Spinal cord (tissue), 10 donors: ENCODE measurements around the gene REEP1. TPM values are rescaled to one million over a fixed set of nuclear protein-coding genes. Genes with fewer than 3 reads are reported as not detected.

Source experiments
- DNase-seq, 6 donors: peaks; one replicate each; pipeline versions ENCODE4 v3.0.0 to v3.0.0-alpha.2; 2013 to 2015; ENCODE audit warnings: low spot score in 6 of 6, low read depth in 4 of 6
- H3K27ac ChIP-seq: one replicate; pipeline ENCODE4 v1.5.1; 2013; ENCODE audit warnings: low read depth, low read length, control low read depth
- H3K27me3 ChIP-seq: one replicate; pipeline ENCODE4 v1.6.1; 2013; ENCODE audit warnings: low read length; ENCODE audit not compliant: control insufficient read depth, insufficient read depth
- H3K36me3 ChIP-seq: one replicate; pipeline ENCODE4 v1.6.1; 2013; ENCODE audit warnings: low read length; ENCODE audit not compliant: control insufficient read depth, insufficient read depth
- H3K4me1 ChIP-seq: one replicate; pipeline ENCODE4 v1.6.1; 2013; ENCODE audit warnings: low read length; ENCODE audit not compliant: control insufficient read depth, insufficient read depth
- H3K4me3 ChIP-seq: one replicate; pipeline ENCODE4 v1.5.1; 2013; ENCODE audit warnings: low read depth, low read length, control low read depth
- H3K9me3 ChIP-seq: one replicate; pipeline ENCODE4 v1.6.1; 2013; ENCODE audit warnings: low read length; ENCODE audit not compliant: control insufficient read depth, insufficient read depth
- WGBS: methylation state at CpG from one replicate; pipeline ENCODE4 v1.1.5; 2013; ENCODE audit warnings: missing lambda C conversion rate; ENCODE audit not compliant: insufficient coverage; 5-methylcytosine and 5-hydroxymethylcytosine counted together
- polyA plus RNA-seq, 2 donors: library from polyadenylated mRNA; unstranded; fragments of 120-200 nt; gene quantifications; one replicate each; pipeline ENCODE4 v1.2.1, GENCODE V29; 2013; ENCODE audit not compliant: insufficient read length in 2 of 2
- total RNA-seq, 2 donors: library from RNA; depleted of rRNA in 1 of 2; stranded (reverse); fragments of 120-200 nt in 1 of 2; fragments of >200 nt in 1 of 2; gene quantifications; one replicate each; pipeline versions ENCODE4 v1.2.3 to v1.2.4, GENCODE V29; 2013 to 2014
- donor health status: healthy.

Gene REEP1
- total and polyA plus RNA-seq, 4 donors, result 61.9 to 123 (median 114) TPM

DNA sequence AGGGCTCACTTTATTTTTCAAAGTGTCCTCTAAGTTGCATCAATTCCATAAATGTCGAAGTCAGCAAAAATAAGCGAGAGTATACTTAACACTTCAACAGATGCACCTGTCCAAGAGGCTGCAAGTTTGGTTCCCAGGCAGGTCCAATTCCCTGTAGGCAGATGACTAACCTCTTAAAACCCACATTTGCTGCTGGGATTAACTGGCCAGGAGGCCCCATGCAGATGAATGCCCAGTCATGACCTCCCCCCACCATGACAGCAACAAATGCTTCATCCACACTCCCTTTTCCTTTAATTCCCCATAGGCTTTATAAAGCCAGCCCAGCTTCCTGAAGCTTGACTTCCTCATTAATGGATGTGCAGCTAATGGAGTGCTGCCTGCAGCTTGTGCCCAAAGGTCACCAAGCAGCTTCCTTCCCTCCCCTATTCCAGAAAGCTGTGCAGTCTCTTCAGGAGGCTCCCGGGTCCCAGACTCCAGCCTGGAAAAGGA, 35.7 kb downstream of the REEP1 start:
- H3K27me3 ChIP-seq, result no peaks in the 10 kb centered on the region
- no peak overlapping the region for H3K27ac ChIP-seq
- peaks cover 3% of the 10 kb centered on the region for H3K36me3 ChIP-seq
- no peak overlapping the region for H3K4me3 ChIP-seq
- H3K4me1 ChIP-seq, result peaks cover 33% of the 10 kb centered on the region
- 75% methylated on average over 3 of the region's 3 CpGs for WGBS
- peak in 1 of 6 donors; percentile 24 for DNase-seq
- H3K9me3 ChIP-seq, result no peaks in the 10 kb centered on the region

GRCh38 chr2:86301009-86301408, 36.4 kb downstream of the REEP1 start:
- H3K27me3 ChIP-seq, result no peaks in the 10 kb centered on the region
- WGBS, result 36% methylated on average over 2 of the region's 6 CpGs
- H3K9me3 ChIP-seq, result no peaks in the 10 kb centered on the region
- H3K4me1 ChIP-seq, result peaks cover 33% of the 10 kb centered on the region
- H3K36me3 ChIP-seq, result peaks cover 3% of the 10 kb centered on the region
- no peak overlapping the region for H3K27ac ChIP-seq
- DNase-seq, result peak in 1 of 6 donors; percentile 69
- H3K4me3 ChIP-seq, result no peak overlapping the region

DNA sequence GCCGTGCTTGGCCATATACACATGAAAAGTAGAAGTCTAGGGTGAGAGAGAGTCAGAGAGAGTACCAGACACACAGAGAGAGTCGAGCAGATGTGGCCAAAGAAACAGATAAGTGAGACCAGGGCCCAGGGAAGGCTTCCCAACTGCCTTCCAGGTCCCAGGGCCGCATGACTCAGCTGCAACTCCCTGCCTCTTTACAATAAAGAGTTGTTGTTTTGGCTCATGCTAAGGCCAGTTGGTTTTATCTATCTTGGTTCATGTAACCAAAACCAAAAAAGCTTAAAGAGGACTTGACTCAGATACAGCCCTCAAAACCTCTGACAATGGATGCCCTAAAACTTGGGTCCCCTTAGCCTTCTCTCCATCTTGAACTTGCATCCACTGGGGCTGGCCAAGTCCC, 36.9 kb downstream of the REEP1 start:
- Histone ChIP-seq H3K27me3 (no peaks in the 10 kb centered on the region), H3K27ac (no peak overlapping the region), H3K9me3 (no peaks in the 10 kb centered on the region), H3K4me3 (no peak overlapping the region), H3K4me1 (peaks cover 32% of the 10 kb centered on the region), H3K36me3 (peaks cover 3% of the 10 kb centered on the region)
- WGBS, result 88% methylated on average over 2 of the region's 3 CpGs
- DNase-seq, result no peak

- H3K4me1 ChIP-seq, result peaks cover 30% of the 10 kb centered on the region
- DNase-seq, result peak in 2 of 6 donors; percentile 60 to 61
- no peak overlapping the region for H3K27ac ChIP-seq
- no peaks in the 10 kb centered on the region for H3K9me3 ChIP-seq
- 59% methylated on average over 11 of the region's 11 CpGs for WGBS
- H3K36me3 ChIP-seq, result peaks cover 3% of the 10 kb centered on the region
- H3K27me3 ChIP-seq, result no peaks in the 10 kb centered on the region
- no peak overlapping the region for H3K4me3 ChIP-seq
Measured at GRCh38 chr2:86298411-86299390, 38.7 kb downstream of the REEP1 start.

DNA sequence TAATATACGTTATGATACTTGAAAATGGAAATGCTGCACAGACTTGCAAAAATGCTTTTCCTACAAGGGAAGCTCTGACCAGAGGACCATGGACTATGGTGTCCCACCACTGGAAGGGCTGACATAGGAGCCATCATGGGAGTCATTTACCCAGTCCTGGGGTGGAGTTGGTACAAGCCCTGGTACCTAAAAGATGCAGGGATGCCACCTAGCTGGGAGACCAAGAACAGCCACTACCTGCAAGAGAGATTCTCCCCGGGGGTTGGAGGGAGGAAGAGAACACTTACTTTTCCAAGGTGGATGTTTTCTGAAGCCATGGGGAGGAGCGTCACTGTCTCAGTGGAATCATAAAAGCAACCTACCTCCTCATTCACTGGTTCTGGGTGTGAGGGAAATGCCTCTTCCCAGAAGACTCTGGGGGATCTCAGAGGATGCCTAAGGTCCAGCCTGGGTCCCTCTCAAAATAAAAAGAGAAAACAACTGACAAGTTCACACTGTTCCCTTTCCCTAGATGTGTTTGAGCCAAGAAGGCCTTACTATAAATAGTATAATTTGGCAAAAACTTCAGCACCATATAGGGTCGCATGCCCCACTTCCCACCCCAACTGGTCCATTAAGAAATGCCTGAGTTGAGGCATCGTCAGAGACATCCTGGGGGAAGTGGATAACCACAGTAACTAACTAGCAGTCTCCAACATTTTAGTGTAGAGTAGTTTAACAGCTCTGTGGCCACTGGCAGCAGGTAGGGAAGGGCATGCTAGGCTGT, 39.9 kb downstream of the REEP1 start:
- H3K27me3 ChIP-seq, result no peaks in the 10 kb centered on the region
- H3K4me3 ChIP-seq, result no peak overlapping the region
- DNase-seq, result no peak
- H3K27ac ChIP-seq, result no peak overlapping the region
- H3K36me3 ChIP-seq, result peaks cover 3% of the 10 kb centered on the region
- no peaks in the 10 kb centered on the region for H3K9me3 ChIP-seq
- peaks cover 30% of the 10 kb centered on the region for H3K4me1 ChIP-seq
- WGBS, result 100% methylated on average over 1 of the region's 5 CpGs

- H3K27ac ChIP-seq, result no peak overlapping the region
Measured at GRCh38 chr2:86296947-86297346, 40.5 kb downstream of the REEP1 start.

DNA sequence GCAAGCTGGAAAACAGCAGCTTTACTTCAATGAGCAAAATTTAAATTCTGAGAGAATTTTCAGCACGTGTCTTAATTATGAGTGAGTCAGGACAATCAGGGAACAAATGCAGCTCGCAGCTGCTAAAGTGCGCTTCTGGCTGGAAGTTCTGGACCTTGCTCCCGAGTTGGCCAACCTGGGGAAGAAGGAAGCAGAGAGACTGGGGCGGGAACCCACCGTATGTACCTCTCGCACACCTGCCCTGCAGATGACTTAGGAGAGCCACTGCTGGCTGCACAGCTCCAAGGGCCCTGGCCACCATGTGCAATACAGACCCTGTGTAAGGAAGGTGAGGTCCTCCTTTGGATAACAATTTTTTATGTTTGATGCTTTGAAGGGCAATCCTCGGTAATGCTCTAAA, 42.4 kb downstream of the REEP1 start:
- H3K27ac ChIP-seq, result no peak overlapping the region
- H3K27me3 ChIP-seq, result no peaks in the 10 kb centered on the region
- peaks cover 3% of the 10 kb centered on the region for H3K36me3 ChIP-seq
- 72% methylated on average over 7 of the region's 8 CpGs for WGBS
- H3K4me3 ChIP-seq, result no peak overlapping the region
- peaks cover 23% of the 10 kb centered on the region for H3K4me1 ChIP-seq
- DNase-seq, result no peak
- H3K9me3 ChIP-seq, result no peaks in the 10 kb centered on the region

More at GRCh38 chr2:86296947-86297346, 40.5 kb downstream of the REEP1 start:
- Histone ChIP-seq H3K4me1 (peaks cover 30% of the 10 kb centered on the region), H3K9me3 (no peaks in the 10 kb centered on the region), H3K27me3 (no peaks in the 10 kb centered on the region), H3K4me3 (no peak overlapping the region), H3K36me3 (peaks cover 3% of the 10 kb centered on the region)
- 90% methylated on average over 6 of the region's 6 CpGs for WGBS
- DNase-seq, result no peak

GRCh38 chr2:86293612-86294011, 43.8 kb downstream of the REEP1 start:
- WGBS, result no CpG with 5 or more reads among the region's 3 CpGs
- no peaks in the 10 kb centered on the region for H3K27me3 ChIP-seq
- DNase-seq, result peak in 2 of 6 donors; percentile 38 to 62
- no peak overlapping the region for H3K27ac ChIP-seq
- peaks cover 3% of the 10 kb centered on the region for H3K36me3 ChIP-seq
- H3K4me1 ChIP-seq, result peaks cover 18% of the 10 kb centered on the region
- no peak overlapping the region for H3K4me3 ChIP-seq
- H3K9me3 ChIP-seq, result no peaks in the 10 kb centered on the region

DNA sequence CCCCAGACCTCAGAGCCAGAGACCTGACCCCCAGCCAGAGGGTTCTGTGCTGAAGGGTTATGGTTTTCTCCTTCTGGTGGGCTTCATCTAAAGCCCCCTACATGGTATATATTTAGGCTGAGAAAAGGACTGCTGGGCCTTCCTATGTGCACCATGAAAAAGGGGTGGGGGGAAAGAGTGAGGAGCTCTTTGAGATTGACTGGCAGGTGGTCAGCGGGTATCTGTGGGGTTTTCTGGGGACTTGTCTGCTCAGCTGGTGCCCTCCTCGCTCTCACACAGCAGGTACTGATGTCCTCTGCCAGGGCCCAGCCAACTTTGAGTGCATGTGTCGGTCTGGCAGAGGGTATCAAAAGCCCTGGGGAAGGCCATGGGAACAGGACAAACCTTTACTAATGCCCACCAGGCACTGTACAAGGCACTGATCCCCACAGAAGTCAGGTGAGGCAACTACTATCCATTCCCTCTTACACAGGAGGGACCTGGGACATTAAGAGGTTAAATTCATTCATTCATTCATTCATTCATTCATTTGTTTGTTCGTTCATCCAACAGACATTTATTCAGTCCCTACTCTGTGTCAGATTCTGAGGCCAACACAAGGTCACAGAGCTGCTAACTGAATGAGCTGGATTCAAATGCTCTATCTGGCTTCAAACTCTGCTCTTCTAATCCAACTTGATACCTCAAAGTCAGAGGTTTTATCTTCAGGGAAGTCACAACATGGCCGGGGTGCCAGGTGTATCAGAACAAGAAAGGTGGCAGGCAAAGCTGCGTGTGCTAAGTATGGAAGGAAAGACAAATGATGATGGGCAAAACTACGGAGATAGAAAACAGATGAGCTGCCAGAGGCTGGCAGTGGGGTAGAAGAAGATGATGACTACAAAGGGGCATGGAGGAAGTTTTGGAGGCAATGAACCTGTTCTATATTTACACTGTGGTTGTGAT, 44.6 kb downstream of the REEP1 start:
- Histone ChIP-seq H3K4me1 (peaks cover 10% of the 10 kb centered on the region), H3K36me3 (peaks cover 3% of the 10 kb centered on the region), H3K27ac (no peak overlapping the region), H3K9me3 (no peaks in the 10 kb centered on the region), H3K4me3 (no peak overlapping the region), H3K27me3 (no peaks in the 10 kb centered on the region)
- 91% methylated on average over 7 of the region's 7 CpGs for WGBS
- DNase-seq, result no peak
